Measurements from ENCODE around the gene RUBCNL.

The RUBCNL gene

DNA sequence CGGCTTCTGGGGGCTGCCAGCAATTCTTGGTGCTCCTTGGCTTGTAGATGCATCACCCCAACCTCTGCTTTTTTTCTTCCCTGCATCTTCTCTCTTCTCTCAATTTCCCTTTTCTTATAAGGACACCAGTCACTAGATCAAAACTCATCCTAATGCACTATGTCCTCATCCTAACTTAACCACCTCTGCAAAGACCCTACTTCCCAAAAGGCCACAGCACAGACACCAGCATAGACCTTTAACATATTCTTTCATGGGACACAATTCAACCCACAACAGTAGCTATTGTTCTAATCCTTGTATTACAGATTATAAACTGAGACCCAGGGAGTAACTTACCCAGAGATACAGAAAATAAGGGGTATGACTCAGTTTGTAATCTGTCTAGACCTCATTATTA, 47.0 kb downstream of the RUBCNL start:
- DNase-seq = no peak

DNA sequence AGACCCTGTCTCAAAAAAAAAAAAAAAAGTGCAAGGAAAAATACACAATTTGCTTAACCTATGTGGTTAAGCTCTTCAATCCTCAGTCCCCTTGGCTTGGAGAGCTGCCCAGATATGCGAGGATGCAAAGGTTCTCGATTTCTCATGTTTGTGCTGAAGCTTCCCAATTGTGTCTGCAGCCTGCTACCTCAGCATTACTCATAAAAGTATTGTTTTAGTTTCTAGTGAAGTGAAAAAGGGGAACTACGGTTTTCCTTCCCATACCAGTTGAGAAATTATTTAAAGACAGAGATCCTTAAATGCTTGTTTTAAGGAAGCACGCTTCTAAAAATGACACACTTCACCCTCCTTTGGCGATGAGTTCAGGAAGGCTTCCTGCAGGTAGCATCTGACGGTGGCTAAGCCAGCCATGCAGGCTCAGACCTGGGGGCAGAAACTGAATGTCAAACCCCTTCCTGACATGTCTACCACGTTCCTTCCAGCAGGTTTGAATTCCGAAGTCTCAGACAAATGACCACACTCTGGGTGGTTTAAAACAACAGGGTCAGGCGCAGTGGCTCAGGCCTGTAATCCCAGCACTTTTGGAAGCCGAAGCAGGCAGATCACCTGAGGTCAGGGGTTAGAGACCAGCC, 47.9 kb downstream of the RUBCNL start:
- DNase-seq = no peak

DNA sequence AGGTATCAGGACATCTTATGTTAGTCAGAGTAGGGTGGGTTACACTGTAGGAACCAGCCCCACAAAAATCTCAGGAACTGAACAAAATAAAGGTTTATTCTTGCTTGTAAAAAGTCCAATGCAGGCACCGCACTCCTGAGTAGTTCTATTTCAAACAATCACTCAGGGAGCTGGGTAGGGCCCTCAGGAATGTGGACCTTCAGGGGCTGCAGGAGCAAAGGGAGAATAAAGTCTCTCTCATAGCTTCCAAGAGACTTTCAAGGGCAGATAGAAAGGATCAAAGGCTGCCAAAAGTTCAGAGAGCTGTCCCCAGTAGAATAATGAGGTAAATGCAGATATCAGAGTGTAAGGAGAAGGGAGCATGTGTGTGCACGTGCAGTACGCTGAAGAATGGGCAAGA, 49.4 kb downstream of the RUBCNL start:
- DNase-seq = no peak

DNA sequence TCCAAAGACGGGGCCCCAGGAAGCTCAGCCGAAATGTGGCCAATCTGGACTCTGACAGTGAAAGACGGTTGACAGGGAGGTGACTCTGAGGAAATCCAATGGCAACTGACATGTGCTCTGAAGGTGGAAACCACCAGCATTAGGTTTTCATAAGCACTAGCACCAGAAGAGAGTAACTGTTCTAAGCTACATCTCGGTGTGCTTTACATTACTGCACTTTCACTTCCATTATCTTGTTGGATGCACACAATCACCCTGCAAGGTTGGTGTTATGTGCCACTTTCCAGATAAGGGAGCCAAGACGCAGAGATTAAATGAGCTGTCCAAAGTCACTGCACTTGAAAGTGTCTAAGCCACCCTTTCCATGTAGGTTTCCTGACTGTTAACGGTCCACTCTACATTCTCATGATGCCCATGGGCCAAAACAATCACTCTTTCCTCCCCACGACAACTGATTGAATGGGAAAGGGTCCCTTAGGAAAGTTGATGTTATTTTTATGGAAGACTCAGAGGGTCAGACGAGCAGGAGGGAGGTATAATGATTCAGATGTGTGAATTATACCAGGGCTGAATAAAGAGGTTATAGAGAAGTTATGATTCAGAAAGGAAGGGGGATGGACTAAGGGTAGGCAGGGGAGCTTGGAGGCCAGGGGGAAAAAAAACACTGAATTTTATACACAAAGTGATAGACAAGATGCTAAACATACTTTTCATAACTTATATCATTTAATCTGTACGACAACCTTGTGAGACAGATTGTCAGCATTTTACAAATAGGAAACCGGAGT, 52.8 kb downstream of the RUBCNL start:
- DNase-seq = no peak

- no peak for DNase-seq
Measured at GRCh38 chr13:46332772-46333171, 54.3 kb downstream of the RUBCNL start.

DNA sequence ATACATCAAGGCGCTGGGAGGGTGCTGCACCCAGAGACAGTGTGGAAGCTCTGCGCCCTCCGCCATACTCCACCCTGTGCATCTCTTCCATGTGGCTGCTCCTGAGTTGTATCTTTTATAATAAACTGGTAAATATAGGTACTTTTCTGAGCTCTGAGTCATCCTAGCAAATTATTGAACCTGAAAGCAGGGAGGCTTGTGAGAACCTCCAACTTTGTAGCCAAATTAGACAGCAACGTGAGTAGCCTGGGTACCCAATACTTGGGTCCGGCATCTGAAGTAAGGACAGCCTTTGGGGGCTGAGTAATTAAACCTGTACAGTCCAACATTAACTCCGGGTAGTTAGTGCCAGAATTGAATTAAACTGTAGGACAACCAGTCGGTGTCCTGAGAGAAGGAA, 57.4 kb downstream of the RUBCNL start:
- DNase-seq = no peak

GRCh38 chr13:46327246-46327645, 59.8 kb downstream of the RUBCNL start:
- DNase-seq = no peak

GRCh38 chr13:46324976-46325375, 62.1 kb downstream of the RUBCNL start:
- no peak for DNase-seq

GRCh38 chr13:46321494-46322225, 65.4 kb downstream of the RUBCNL start:
- DNase-seq = peak; percentile 64

DNA sequence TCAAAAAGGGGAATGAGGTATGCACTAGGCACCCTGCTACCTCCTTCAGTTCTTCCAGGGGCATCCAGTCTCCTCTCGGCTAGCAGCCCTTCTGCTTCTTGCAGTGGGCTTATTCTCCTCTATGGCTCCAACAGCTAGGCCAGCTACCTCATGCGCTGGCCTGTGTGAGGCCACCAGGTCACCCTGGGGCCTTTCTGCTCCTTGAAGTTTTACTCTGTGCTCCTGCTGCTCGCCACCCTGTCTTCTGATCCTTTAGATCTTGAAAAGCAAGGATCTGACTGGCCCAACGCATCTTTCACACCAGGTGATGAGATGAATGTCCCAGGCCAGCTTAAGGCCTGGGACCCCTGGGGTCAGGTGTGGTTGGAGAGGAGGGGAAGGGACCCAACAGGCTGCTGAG, 66.2 kb downstream of the RUBCNL start:
- DNase-seq = no peak

DNA sequence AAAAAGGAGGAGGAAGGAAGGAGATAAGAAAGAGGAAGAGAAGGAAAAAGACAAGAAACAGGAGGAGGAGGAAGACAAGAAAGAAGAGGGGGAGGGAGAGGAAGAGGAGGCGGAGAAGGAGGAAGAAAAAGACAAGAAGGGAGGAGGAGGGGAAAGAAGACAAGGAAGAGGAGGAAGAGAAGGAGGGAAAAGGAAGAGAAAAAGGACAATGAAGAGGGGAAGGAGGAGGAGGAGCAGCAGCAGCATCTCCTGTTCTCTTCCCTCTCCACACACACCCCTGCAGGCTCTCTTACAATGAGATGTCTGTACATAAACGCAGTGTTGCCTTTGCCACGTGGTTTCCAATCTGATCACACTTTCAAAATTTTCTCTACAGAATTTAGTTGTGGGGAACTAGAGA, 66.6 kb downstream of the RUBCNL start:
- no peak for DNase-seq

DNA sequence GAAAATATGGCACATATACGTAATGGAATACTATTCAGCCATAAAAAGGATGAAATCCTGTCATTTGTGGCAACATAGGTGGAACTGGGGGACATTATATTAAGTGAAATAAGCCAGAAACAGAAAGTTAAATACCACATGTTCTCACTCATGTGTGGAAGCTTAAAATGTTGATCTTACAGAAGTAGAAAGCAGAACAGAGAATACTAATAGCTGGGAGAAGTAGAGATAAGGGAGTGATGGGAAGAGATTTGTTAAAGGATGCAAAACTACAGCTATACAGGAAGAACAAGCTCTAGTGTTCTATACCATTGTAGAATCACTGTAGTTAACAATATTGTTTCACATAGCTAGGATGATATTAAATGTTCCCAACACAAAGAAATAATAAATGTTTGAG, 68.1 kb downstream of the RUBCNL start:
- DNase-seq = no peak

- DNase-seq = no peak
Measured at GRCh38 chr13:46317120-46317519, 69.9 kb downstream of the RUBCNL start.

DNA sequence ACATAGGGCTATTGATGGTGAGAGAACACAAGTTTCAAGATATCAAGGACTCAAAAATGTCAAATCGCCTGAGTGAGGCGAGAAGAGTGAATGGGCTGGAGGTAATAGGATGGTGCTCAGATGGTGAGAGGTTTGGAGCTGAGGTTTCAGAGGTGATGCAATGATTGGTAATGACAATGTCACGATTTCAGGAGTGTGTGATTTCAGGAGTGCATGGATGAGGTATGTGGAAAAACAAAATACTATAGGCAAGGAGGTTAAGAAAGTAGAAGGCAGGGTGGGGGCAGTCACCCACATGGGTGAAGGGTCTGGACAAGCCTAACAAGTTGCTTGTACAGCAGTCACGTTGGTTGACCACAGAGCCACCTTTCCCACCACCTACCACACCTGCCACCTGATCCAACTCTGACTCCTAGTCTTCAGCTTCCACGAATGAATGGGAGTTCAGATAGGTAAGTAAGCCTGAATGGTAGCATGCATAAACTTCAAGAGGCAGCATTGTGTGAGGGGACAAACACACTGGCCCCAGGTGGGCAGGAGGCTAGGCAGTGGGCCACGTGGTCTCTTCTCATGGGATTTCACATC, 71.5 kb downstream of the RUBCNL start:
- no peak for DNase-seq

DNA sequence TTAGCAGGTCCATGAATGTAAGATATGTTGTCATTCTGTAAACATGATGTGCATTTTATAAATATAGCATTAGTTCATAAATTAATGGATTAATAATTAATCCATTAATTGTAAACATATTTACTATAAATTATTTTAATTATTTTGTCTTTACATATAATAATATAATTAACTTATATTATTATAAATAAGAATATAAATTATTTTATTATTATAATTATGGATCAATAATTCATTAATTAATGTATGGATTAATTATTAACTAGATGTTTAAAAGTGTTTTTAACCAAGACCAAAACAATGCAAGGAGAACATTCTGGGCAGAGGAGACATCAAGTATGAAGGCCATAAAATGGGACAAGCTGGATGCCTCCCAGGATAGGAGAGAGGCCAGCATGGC, 72.0 kb downstream of the RUBCNL start:
- no peak for DNase-seq

- no peak for DNase-seq
Measured at GRCh38 chr13:46314587-46314986, 72.5 kb downstream of the RUBCNL start.

DNA sequence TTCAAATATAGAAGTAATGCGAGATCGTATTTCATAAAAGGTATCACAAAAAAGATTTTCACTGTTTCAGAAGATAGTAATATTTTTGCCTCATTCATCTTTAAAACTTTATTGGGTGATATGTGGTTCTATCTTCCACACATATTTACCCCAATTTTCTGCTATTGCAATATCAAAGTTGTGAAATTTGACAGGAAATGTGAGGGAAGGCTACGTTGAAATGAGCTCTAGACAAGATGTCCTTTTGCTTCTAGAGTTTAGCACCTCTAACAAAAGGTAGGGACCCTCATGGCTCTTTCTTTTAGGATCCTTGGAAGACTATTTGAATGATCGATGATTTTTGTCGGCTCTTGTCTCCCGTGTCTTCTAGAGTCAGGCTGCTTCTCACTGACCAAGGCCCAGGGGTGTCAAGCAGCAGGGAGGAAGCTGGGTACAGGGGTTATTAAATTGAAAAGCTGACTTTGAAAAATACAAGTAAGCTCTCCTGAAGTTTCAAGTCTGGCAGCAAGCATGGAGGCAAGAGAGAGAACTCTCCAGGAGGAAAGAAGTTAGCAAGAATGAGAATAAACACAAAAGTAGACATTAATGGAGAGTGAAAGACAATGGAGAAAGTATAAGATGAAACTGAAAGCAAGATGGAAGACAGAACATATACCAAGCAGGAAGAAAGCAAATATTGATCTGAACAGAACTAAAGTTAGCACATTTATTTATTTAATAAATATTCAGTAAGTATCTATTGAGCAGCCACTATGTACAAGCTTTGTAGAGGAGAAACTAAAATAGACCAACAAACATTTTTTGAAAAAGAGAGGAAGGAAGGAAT, 73.4 kb downstream of the RUBCNL start:
- DNase-seq = no peak

GRCh38 chr13:46313024-46313423, 74.0 kb downstream of the RUBCNL start:
- no peak for DNase-seq

DNA sequence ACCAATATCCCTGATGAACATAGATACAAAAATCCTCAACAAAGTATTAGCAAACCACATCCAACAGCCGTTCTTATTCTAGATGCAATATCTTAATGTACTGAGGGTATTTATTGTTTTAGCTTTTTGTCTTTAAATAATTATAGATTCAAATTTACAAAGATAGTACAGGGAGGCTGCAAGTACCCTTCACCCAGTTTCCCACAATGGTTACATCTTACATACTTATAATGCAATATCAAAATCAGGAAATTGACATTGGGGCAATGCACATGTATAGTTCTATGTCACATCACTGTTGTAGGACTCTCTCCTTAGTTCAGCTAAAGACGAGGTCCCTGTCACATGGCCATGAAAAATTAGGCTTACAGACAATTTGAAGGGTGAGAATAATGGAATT, 75.8 kb downstream of the RUBCNL start:
- DNase-seq = no peak

DNA sequence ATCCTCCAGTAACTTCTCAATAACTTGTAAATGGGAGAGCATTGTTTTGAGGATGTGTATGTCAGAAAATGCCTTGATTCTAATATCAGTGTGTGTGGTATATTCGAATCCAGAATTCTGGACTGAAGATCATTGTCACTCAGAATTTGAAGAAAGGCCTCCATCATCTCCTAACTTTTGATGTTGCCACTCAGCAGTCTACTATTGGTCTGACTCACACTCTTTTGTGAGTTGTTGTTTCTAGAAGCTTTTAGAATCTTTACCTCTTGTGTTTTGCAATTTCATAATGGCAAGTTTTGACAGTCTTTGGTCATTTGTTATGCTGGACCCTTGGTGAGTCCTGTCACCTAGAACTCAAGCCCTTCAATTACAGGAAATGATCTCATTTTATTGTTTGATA, 77.0 kb downstream of the RUBCNL start:
- no peak for DNase-seq

- no peak for DNase-seq
Measured at GRCh38 chr13:46307554-46307953, 79.5 kb downstream of the RUBCNL start.

DNA sequence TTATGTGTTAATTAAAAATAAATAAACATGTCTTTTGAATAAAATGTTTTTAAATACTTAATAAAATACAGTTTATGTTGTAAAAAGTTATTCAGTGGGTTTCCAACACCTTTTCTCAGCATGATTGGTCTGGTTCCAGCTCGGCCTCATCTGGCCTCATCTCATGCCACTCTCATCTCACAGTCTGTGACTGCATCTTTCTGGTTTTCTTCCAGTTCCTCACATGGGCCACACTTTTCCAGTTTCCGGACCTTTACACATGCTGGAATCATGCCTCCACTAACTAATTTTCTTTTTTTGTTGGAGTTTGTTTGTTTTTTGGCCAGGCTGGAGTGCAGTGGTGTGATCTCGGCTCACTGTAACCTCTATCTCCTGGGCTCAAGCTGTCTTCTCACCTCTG, 82.5 kb downstream of the RUBCNL start:
- no peak for DNase-seq

Data from stimulated activated CD4-positive, alpha-beta T cell treated with anti-CD3 and anti-CD28 coated beads, Interleukin-12 subunit alpha, Interleukin-12 subunit beta, amount 100 ng/mL, for 4 hours (primary cell).